Liver (tissue), 9 donors: ENCODE measurements around the gene SLC11A1. TPM values are rescaled to one million over a fixed set of nuclear protein-coding genes. Genes with fewer than 3 reads are reported as not detected.

Experiments
- DNase-seq: peaks from one replicate; pipeline ENCODE4 v3.0.0-alpha.2; 2017; ENCODE audit warnings: low spot score
- H3K27ac ChIP-seq, 2 donors: one replicate each; pipeline ENCODE4 v1.7.0; 2013; ENCODE audit warnings: inconsistent platforms in 2 of 2, low read length in 2 of 2, control low read depth in 1 of 2, low read depth in 1 of 2, mild to moderate bottlenecking in 1 of 2
- H3K27me3 ChIP-seq, 4 donors: one replicate each; pipeline versions ENCODE4 v1.6.1 to v1.7.0; 2013; ENCODE audit warnings: low read length in 3 of 4, inconsistent platforms in 1 of 4, mild to moderate bottlenecking in 1 of 4, moderate library complexity in 1 of 4; ENCODE audit not compliant: control insufficient read depth in 4 of 4, insufficient read depth in 4 of 4
- H3K36me3 ChIP-seq, 4 donors: one replicate each; pipeline versions ENCODE4 v1.6.1 to v1.7.0; 2013; ENCODE audit warnings: low read length in 3 of 4, mild to moderate bottlenecking in 3 of 4, low read depth in 1 of 4, moderate library complexity in 1 of 4; ENCODE audit not compliant: control insufficient read depth in 4 of 4, insufficient read depth in 3 of 4
- H3K4me1 ChIP-seq, 4 donors: one replicate each; pipeline versions ENCODE4 v1.6.1 to v1.7.0; 2013; ENCODE audit warnings: low read length in 3 of 4, mild to moderate bottlenecking in 3 of 4, moderate library complexity in 1 of 4; ENCODE audit not compliant: control insufficient read depth in 4 of 4, insufficient read depth in 4 of 4
- H3K4me3 ChIP-seq, 3 donors: one replicate each; pipeline versions ENCODE4 v1.6.1 to v1.7.0; 2013; ENCODE audit warnings: low read length in 3 of 3, control low read depth in 1 of 3, low read depth in 1 of 3, mild to moderate bottlenecking in 1 of 3
- H3K9ac ChIP-seq, 2 donors: one replicate each; pipeline ENCODE4 v1.7.0; 2013; ENCODE audit warnings: low read length in 2 of 2, mild to moderate bottlenecking in 2 of 2, moderate library complexity in 2 of 2, control low read depth in 1 of 2, low read depth in 1 of 2
- H3K9me3 ChIP-seq, 4 donors: one replicate each; pipeline versions ENCODE4 v1.6.1 to v1.7.0; 2013; ENCODE audit warnings: low read length in 3 of 4; ENCODE audit not compliant: control insufficient read depth in 4 of 4
- ATF3 ChIP-seq: IDR thresholded peaks from 2 replicates; pipeline ENCODE4 v1.6.1; 2016; ENCODE audit warnings: antibody characterized with exemption
- CTCF ChIP-seq: fragments of 150-350 bp; IDR thresholded peaks from 2 replicates; pipeline ENCODE4 v1.5.1; 2017; ENCODE audit warnings: improper control_type of control experiment, low read depth, low read length; ENCODE audit not compliant: missing input control
- EGR1 ChIP-seq, 2 donors: IDR thresholded peaks; 2 replicates each; pipeline ENCODE4 v1.6.1; 2016 to 2018; ENCODE audit warnings: antibody characterized with exemption in 2 of 2, low read depth in 2 of 2
- FOXA1 ChIP-seq: IDR thresholded peaks from 2 replicates; pipeline ENCODE4 v1.6.1; 2016; ENCODE audit warnings: antibody characterized with exemption
- FOXA2 ChIP-seq: IDR thresholded peaks from 2 replicates; pipeline ENCODE4 v1.6.1; 2016; ENCODE audit warnings: antibody characterized with exemption
- GABPA ChIP-seq, 2 donors: IDR thresholded peaks in 1 of 2; conservative IDR thresholded peaks in 1 of 2; 2 replicates each; pipeline ENCODE4 v1.6.1; 2016; ENCODE audit warnings: antibody characterized with exemption in 2 of 2, mild to moderate bottlenecking in 1 of 2, moderate library complexity in 1 of 2
- HNF4A ChIP-seq, 2 donors: conservative IDR thresholded peaks; 2 replicates each; pipeline ENCODE4 v1.6.1; 2016; ENCODE audit warnings: antibody characterized with exemption in 2 of 2, mild to moderate bottlenecking in 2 of 2
- HNF4G ChIP-seq: IDR thresholded peaks from 2 replicates; pipeline ENCODE4 v1.6.1; 2016; ENCODE audit warnings: antibody characterized with exemption
- JUND ChIP-seq, 2 donors: IDR thresholded peaks; 2 replicates each; pipeline ENCODE4 v1.6.1; 2016; ENCODE audit warnings: antibody characterized with exemption in 2 of 2
- MAX ChIP-seq: IDR thresholded peaks from 2 replicates; pipeline ENCODE4 v1.6.1; 2016; ENCODE audit warnings: antibody characterized with exemption
- NR2F2 ChIP-seq: IDR thresholded peaks from 2 replicates; pipeline ENCODE4 v1.6.1; 2016; ENCODE audit warnings: antibody characterized with exemption
- RAD21 ChIP-seq, 2 donors: IDR thresholded peaks; 2 replicates each; pipeline ENCODE4 v1.6.1; 2016; ENCODE audit warnings: antibody characterized with exemption in 2 of 2, mild to moderate bottlenecking in 2 of 2
- REST ChIP-seq: IDR thresholded peaks from 2 replicates; pipeline ENCODE4 v1.6.1; 2016; ENCODE audit warnings: antibody characterized with exemption, mild to moderate bottlenecking
- RXRA ChIP-seq, 2 donors: IDR thresholded peaks; 2 replicates each; pipeline ENCODE4 v1.6.1; 2017 to 2018; ENCODE audit warnings: antibody characterized with exemption in 2 of 2, mild to moderate bottlenecking in 1 of 2
- SP1 ChIP-seq: IDR thresholded peaks from 2 replicates; pipeline ENCODE4 v1.6.1; 2018; ENCODE audit warnings: antibody characterized with exemption, mild to moderate bottlenecking
- TAF1 ChIP-seq: conservative IDR thresholded peaks from 2 replicates; pipeline ENCODE4 v1.6.1; 2016; ENCODE audit warnings: antibody characterized with exemption, mild to moderate bottlenecking
- YY1 ChIP-seq: IDR thresholded peaks from 2 replicates; pipeline ENCODE4 v1.6.1; 2016; ENCODE audit warnings: antibody characterized with exemption, mild to moderate bottlenecking
- ZBTB33 ChIP-seq: IDR thresholded peaks from 2 replicates; pipeline ENCODE4 v1.6.1; 2016; ENCODE audit warnings: antibody characterized with exemption
- WGBS: extraction: QIAGEN DNeasy Blood & Tissue Kit; methylation state at CpG from one replicate; pipeline ENCODE4 v1.1.7; 2013; 5-methylcytosine and 5-hydroxymethylcytosine counted together
- polyA plus RNA-seq, 2 donors: library from polyadenylated mRNA; stranded (reverse) in 1 of 2; unstranded in 1 of 2; fragments of 200-250 nt in 1 of 2; fragments of >200 nt in 1 of 2; fragmentation: Nextera tagmentation in 1 of 2; extraction: Ambion mirVana in 1 of 2; gene quantifications; one replicate each; pipeline versions ENCODE4 v1.2.1 to v1.2.3, GENCODE V29; 2013 to 2015
- total RNA-seq, 2 donors: library from RNA; depleted of rRNA; stranded (reverse); fragments of >200 nt; gene quantifications; one replicate each; pipeline ENCODE4 v1.2.3, GENCODE V29; 2014
- donor health status: healthy.
- donor health status: healthy.
- donor health status: healthy.
- donor health status: healthy.
- donor health status: healthy.

Gene SLC11A1
- total and polyA plus RNA-seq, 4 donors, result 1.4 to 23.0 (median 3.2) TPM

- H3K9ac ChIP-seq, result peak overlapping the region; percentile 66 to 96
- WGBS, result under 1% methylated on average over 35 of the region's 35 CpGs
- H3K36me3 ChIP-seq, result peaks cover 0 to 5% (median 3%) of the 10 kb centered on the region in 4 donors
- peaks cover 12 to 46% (median 41%) of the 10 kb centered on the region in 4 donors for H3K4me1 ChIP-seq
- TF ChIP-seq RXRA (IDR thresholded peaks at IDR 0.05) (peak; percentile 28 to 45), HNF4A (conservative IDR thresholded peaks at IDR 0.05) (no peak), SP1 (peak; percentile 28), MAX (peak; percentile 64), GABPA (IDR thresholded peaks at IDR 0.05 in 1 of 2, conservative IDR thresholded peaks at IDR 0.05 in 1 of 2) (peak in 1 of 2 donors; percentile 32), JUND (IDR thresholded peaks at IDR 0.05) (no peak), FOXA2 (no peak), TAF1 (no peak), YY1 (peak; percentile 58), FOXA1 (no peak), NR2F2 (peak; percentile 93), ATF3 (no peak), EGR1 (IDR thresholded peaks at IDR 0.05; ENCODE audit: low read depth in 2 of 2) (peak in 1 of 2 donors; percentile 17)
- H3K27me3 ChIP-seq, result no peaks in the 10 kb centered on the region
- H3K27ac ChIP-seq, result peak overlapping the region; percentile 99
- H3K4me3 ChIP-seq, result peak overlapping the region; percentile 74 to 91 (median 75)
- peak; percentile 82 for DNase-seq
- no peaks in the 10 kb centered on the region for H3K9me3 ChIP-seq
Observed at GRCh38 chr2:218397820-218398436, 15.9 kb downstream of the SLC11A1 start.

- Histone ChIP-seq H3K9ac (peak overlapping the region; percentile 91 to 96), H3K36me3 (peaks cover 4 to 11% (median 7%) of the 10 kb centered on the region in 4 donors), H3K27me3 (no peaks in the 10 kb centered on the region), H3K4me1 (peaks cover 12 to 53% (median 48%) of the 10 kb centered on the region in 4 donors), H3K27ac (peak overlapping the region; percentile 99), H3K9me3 (no peaks in the 10 kb centered on the region), H3K4me3 (peak overlapping the region; percentile 74 to 91 (median 75))
- peak; percentile 80 for DNase-seq
- no peak for TF ChIP-seq REST
- TF ChIP-seq EGR1 (IDR thresholded peaks at IDR 0.05; ENCODE audit: low read depth in 2 of 2), result no peak
- no peak for TF ChIP-seq TAF1
- no peak for TF ChIP-seq YY1
- TF ChIP-seq HNF4A (conservative IDR thresholded peaks at IDR 0.05), result no peak
- no peak for TF ChIP-seq MAX
- no peak for TF ChIP-seq RAD21 (IDR thresholded peaks at IDR 0.05)
- TF ChIP-seq CTCF, result no peak
- no peak for TF ChIP-seq ZBTB33
- no peak for TF ChIP-seq RXRA (IDR thresholded peaks at IDR 0.05)
- TF ChIP-seq JUND (IDR thresholded peaks at IDR 0.05), result no peak
- no peak for TF ChIP-seq GABPA (IDR thresholded peaks at IDR 0.05 in 1 of 2, conservative IDR thresholded peaks at IDR 0.05 in 1 of 2)
- no peak for TF ChIP-seq NR2F2
- no peak for TF ChIP-seq ATF3
- no peak for TF ChIP-seq SP1
- TF ChIP-seq HNF4G, result no peak
- no peak for TF ChIP-seq FOXA1
- under 1% methylated on average over 95 of the region's 95 CpGs for WGBS
Observed at GRCh38 chr2:218398437-218399390, 16.6 kb downstream of the SLC11A1 start.
